Measurements from ENCODE around the gene EXOSC1. TPM values are rescaled to one million over a fixed set of nuclear protein-coding genes. Genes with fewer than 3 reads are reported as not detected.

The EXOSC1 gene
- total RNA-seq, 4 donors from 2014 or later, result 12.4 to 44.8 (median 24.7) TPM

DNA sequence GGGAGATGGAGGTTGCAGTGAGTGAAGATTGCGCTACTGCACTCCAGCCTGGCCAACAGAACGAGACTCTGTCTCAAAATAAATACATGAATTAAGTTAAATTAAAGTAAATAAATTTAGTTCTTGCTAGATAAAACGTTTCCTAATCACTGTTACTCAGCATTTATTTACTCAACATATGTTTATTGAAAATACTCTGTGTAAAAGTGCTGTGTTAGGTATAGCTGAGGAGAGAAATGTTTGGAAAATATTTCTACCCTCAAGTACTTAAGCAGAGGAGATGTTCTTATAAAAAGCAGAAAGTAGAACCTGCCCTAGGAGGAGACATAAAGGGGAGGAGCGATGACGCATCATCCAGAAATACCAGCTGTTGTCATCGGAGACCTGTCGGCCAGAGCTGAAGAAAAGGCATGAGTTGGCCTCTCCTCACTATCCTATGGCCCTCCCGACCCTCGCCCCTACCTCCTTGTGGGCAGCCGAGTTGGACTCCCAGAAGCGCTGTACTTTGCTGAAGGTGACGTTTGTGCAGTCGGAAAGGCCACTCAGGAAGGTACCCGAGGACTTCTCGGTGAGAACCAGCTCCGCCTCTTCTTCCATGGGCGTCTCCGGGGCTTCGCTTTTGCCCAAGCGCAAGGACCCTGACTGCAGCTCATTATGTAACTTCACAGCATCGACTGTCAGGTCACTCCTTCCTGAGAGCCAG, 45.8 kb downstream of the EXOSC1 start:
- H3K36me3 ChIP-seq, result peaks cover 0 to 38% (median 8%) of the 10 kb centered on the region in 3 donors
- H3K27ac ChIP-seq, result peak overlapping the region; percentile 83 to 89 (median 86)
- 27 to 32% methylated on average over 14 to 20 of the region's 21 CpGs for WGBS, 2 donors
- DNase-seq, result no peak
- peak overlapping the region; percentile 67 to 87 (median 80) for H3K4me3 ChIP-seq
- peaks cover 3 to 20% (median 12%) of the 10 kb centered on the region in 3 donors for H3K4me1 ChIP-seq
- H3K9me3 ChIP-seq, result no peaks in the 10 kb centered on the region
- intact Hi-C loops (cut with DNase I), result no loop called here
- no peaks in the 10 kb centered on the region for H3K27me3 ChIP-seq
- TF ChIP-seq POLR2A (IDR thresholded peaks at IDR 0.05), result peak in 1 of 4 donors; percentile 40
- TF ChIP-seq CTCF (IDR thresholded peaks at IDR 0.05), result no peak

DNA sequence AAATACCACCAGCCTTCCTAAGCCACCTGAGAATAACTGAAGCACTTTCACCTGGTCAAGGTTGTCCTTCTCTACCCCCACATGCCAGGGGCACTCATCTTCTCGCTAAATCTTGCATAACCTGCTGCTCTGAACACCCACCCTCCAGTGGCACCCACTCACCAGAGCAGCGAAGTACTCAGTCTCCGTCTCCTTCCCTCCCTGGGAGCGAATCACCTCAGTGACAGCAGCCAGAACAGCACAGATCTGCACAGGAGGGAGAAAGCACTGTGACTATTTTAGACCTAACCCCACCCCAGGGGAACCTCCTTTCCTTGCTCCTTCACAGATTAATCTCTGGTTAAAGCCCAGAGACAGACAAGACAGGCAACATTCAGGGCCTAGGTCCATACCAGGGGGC, 49.8 kb downstream of the EXOSC1 start:
- TF ChIP-seq CTCF (IDR thresholded peaks at IDR 0.05) (no peak), POLR2A (IDR thresholded peaks at IDR 0.05) (no peak)
- Histone ChIP-seq H3K4me3 (no peak overlapping the region), H3K36me3 (peaks cover 0 to 77% (median 8%) of the 10 kb centered on the region in 3 donors), H3K27ac (no peak overlapping the region), H3K27me3 (no peaks in the 10 kb centered on the region), H3K4me1 (peaks cover 3 to 14% (median 12%) of the 10 kb centered on the region in 3 donors), H3K9me3 (no peaks in the 10 kb centered on the region)
- intact Hi-C loops (cut with DNase I), result no loop called here
- 88 to 94% methylated on average over 3 to 4 of the region's 4 CpGs for whole genome bisulfite sequencing, 2 donors
- no peak for DNase-seq

GRCh38 chr10:97393034-97393573, 52.7 kb downstream of the EXOSC1 start:
- TF ChIP-seq CTCF (IDR thresholded peaks at IDR 0.05) (no peak), POLR2A (IDR thresholded peaks at IDR 0.05) (no peak)
- 87 to 90% methylated on average over 5 to 8 of the region's 8 CpGs for WGBS, 2 donors
- H3K36me3 ChIP-seq, result peaks cover 4 to 97% (median 12%) of the 10 kb centered on the region in 3 donors

GRCh38 chr10:97390091-97390490, 55.7 kb downstream of the EXOSC1 start:
- intact Hi-C loops (cut with DNase I), result no loop called here
- WGBS, 2 donors, result 100% methylated on average over 2 of the region's 5 CpGs
- H3K27ac ChIP-seq, result no peak overlapping the region
- no peaks in the 10 kb centered on the region for H3K27me3 ChIP-seq
- TF ChIP-seq POLR2A (IDR thresholded peaks at IDR 0.05) (no peak), CTCF (IDR thresholded peaks at IDR 0.05) (no peak)
- H3K4me3 ChIP-seq, result no peak overlapping the region
- no peak for DNase-seq
- H3K9me3 ChIP-seq, result no peaks in the 10 kb centered on the region
- H3K36me3 ChIP-seq, result peaks cover 4 to 100% (median 7%) of the 10 kb centered on the region in 3 donors
- H3K4me1 ChIP-seq, result no peaks in the 10 kb centered on the region

More at GRCh38 chr10:97393034-97393573, 52.7 kb downstream of the EXOSC1 start:
- H3K4me3 ChIP-seq, result no peak overlapping the region
- H3K4me1 ChIP-seq, result no peaks in the 10 kb centered on the region
- no peaks in the 10 kb centered on the region for H3K27me3 ChIP-seq
- intact Hi-C loops (cut with DNase I), result no loop called here
- DNase-seq, result no peak
- no peaks in the 10 kb centered on the region for H3K9me3 ChIP-seq
- no peak overlapping the region for H3K27ac ChIP-seq

DNA sequence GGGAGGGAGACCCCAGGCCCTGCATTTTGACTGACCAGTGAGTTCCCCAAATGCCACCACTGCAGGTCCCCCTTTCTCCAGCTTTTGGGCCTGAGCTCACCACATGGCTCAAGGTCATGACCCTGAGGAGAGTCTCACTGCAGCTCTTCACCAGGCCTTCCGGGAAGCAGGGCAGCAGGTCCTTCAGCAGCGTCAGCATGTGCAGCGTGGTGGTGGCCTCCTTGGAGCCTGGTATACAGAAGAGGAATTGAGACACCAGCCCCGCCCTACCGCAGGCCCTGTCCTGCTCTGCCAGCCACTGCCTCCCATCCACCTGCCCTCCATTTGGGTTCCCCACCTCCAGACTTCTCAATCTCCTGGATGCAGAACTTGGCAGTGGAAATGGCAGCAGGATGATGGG, 57.7 kb downstream of the EXOSC1 start:
- intact Hi-C loops (cut with DNase I), result no loop called here
- 100% methylated on average over 3 of the region's 5 CpGs; no CpG with 5 or more reads in 1 of the 2 donors for WGBS, 2 donors
- H3K4me3 ChIP-seq, result no peak overlapping the region
- TF ChIP-seq POLR2A (IDR thresholded peaks at IDR 0.05) (no peak), CTCF (IDR thresholded peaks at IDR 0.05) (no peak)
- H3K27ac ChIP-seq, result no peak overlapping the region
- peaks cover 0 to 9% (median 0%) of the 10 kb centered on the region in 3 donors for H3K4me1 ChIP-seq
- DNase-seq, result no peak
- no peaks in the 10 kb centered on the region for H3K9me3 ChIP-seq
- no peaks in the 10 kb centered on the region for H3K27me3 ChIP-seq
- peaks cover 4 to 100% (median 7%) of the 10 kb centered on the region in 3 donors for H3K36me3 ChIP-seq
